ENCODE measurements around the gene OR2T8. TPM values are rescaled to one million over a fixed set of nuclear protein-coding genes. Genes with fewer than 3 reads are reported as not detected.

Gene OR2T8
- total and polyA plus RNA-seq, 8 donors, result not detected

GRCh38 chr1:247904122-247904521 is 15.9 kb upstream of the OR2T8 start:
- TF ChIP-seq CTCF (IDR thresholded peaks at IDR 0.05), result no peak
- Histone ChIP-seq H3K9me3 (peaks cover 0 to 1% of the 10 kb centered on the region in 2 donors), H3K27me3 (no peaks in the 10 kb centered on the region), H3K4me3 (no peak overlapping the region), H3K4me1 (no peaks in the 10 kb centered on the region), H3K36me3 (no peaks in the 10 kb centered on the region), H3K27ac (no peak overlapping the region)
- ATAC-seq (no peak), DNase-seq (no peak)
- intact Hi-C loops (cut with DNase I), result no loop called here

- Histone ChIP-seq H3K9me3 (no peaks in the 10 kb centered on the region), H3K27me3 (no peaks in the 10 kb centered on the region), H3K4me3 (no peak overlapping the region), H3K4me1 (no peaks in the 10 kb centered on the region), H3K36me3 (no peaks in the 10 kb centered on the region), H3K27ac (no peak overlapping the region)
- intact Hi-C loops (cut with DNase I), result no loop called here
- no peak for TF ChIP-seq CTCF (IDR thresholded peaks at IDR 0.05)
- DNase-seq, result no peak
- no peak for ATAC-seq
Measured at GRCh38 chr1:247905181-247905580, 14.9 kb upstream of the OR2T8 start.

GRCh38 chr1:247905910-247906503 is 14.0 kb upstream of the OR2T8 start:
- intact Hi-C loops (cut with DNase I), result no loop called here
- Histone ChIP-seq H3K36me3 (no peaks in the 10 kb centered on the region), H3K4me1 (no peaks in the 10 kb centered on the region), H3K27me3 (no peaks in the 10 kb centered on the region), H3K27ac (peak overlapping the region in 1 of 2 donors; percentile 18), H3K9me3 (no peaks in the 10 kb centered on the region), H3K4me3 (peak overlapping the region in 1 of 2 donors; percentile 40)
- no peak for ATAC-seq
- no peak for TF ChIP-seq CTCF (IDR thresholded peaks at IDR 0.05)
- no peak for DNase-seq

- no peak for TF ChIP-seq CTCF (IDR thresholded peaks at IDR 0.05)
- Histone ChIP-seq H3K27ac (peak overlapping the region in 1 of 2 donors; percentile 18), H3K27me3 (no peaks in the 10 kb centered on the region), H3K36me3 (no peaks in the 10 kb centered on the region), H3K4me1 (no peaks in the 10 kb centered on the region), H3K4me3 (peak overlapping the region in 1 of 2 donors; percentile 40), H3K9me3 (no peaks in the 10 kb centered on the region)
- intact Hi-C loops (cut with DNase I), result no loop called here
- DNase-seq (no peak), ATAC-seq (peak; percentile 47)
Measured at GRCh38 chr1:247906504-247907047, 13.5 kb upstream of the OR2T8 start.

- Histone ChIP-seq H3K4me3 (no peak overlapping the region), H3K4me1 (no peaks in the 10 kb centered on the region)
Measured at GRCh38 chr1:247908766-247909165, 11.3 kb upstream of the OR2T8 start.

More at GRCh38 chr1:247908766-247909165, 11.3 kb upstream of the OR2T8 start:
- Histone ChIP-seq H3K27ac (no peak overlapping the region), H3K36me3 (no peaks in the 10 kb centered on the region), H3K27me3 (no peaks in the 10 kb centered on the region), H3K9me3 (no peaks in the 10 kb centered on the region)
- no peak for TF ChIP-seq CTCF (IDR thresholded peaks at IDR 0.05)
- ATAC-seq, result no peak
- intact Hi-C loops (cut with DNase I), result no loop called here
- DNase-seq, result no peak

All from left lung (tissue), 10 donors.